Activated T-helper 1 cell treated with anti-CD3 and anti-CD28 coated beads, Interleukin-12 subunit alpha, Interleukin-12 subunit beta, Interleukin-2, Interleukin-4 antibody, amounts not matched to agents 30 ng/mL and 10 ng/mL and 1 ng/mL, durations not matched to agents 14 hours and 24 hours and 36 hours (primary cell): Measurements from ENCODE around the gene FADS2. TPM values are rescaled to one million over a fixed set of nuclear protein-coding genes. Genes with fewer than 3 reads are reported as not detected.

Experiments
- total RNA-seq: library from RNA; stranded (reverse); gene quantifications from 2 replicates; pipeline ENCODE4 v1.2.3, GENCODE V29; 2022

Gene FADS2
- total RNA-seq, 1 donor from 2014 or later = 250 TPM

Other genes with a start within 250 kb of the FADS2 start
- gene SYT7, start 247.2 kb upstream of the FADS2 start, total RNA-seq = 0.32 and 0.44 TPM in 2 replicates
- gene DAGLA, start 147.9 kb upstream of the FADS2 start, total RNA-seq = 0.18 and 0.20 TPM in 2 replicates
- 0.78 and 0.99 TPM in 2 replicates for gene MYRF, start 75.7 kb upstream of the FADS2 start, total RNA-seq
- 164 and 166 TPM in 2 replicates for gene TMEM258, start 35.7 kb upstream of the FADS2 start, total RNA-seq
- gene FEN1, start 35.4 kb upstream of the FADS2 start, total RNA-seq = 147 and 149 TPM in 2 replicates
- 92.3 and 97.7 TPM in 2 replicates for gene FADS1, start 11.3 kb upstream of the FADS2 start, total RNA-seq
- 9.0 and 14.2 TPM in 2 replicates for gene FADS3, start 63.2 kb downstream of the FADS2 start, total RNA-seq
- gene RAB3IL1, start 89.3 kb downstream of the FADS2 start, total RNA-seq = 0.23 and 0.24 TPM in 2 replicates
- 0.29 TPM in 1 of 2 replicates, not detected in the other for gene BEST1, start 122.1 kb downstream of the FADS2 start, total RNA-seq
- gene FTH1, start 139.3 kb downstream of the FADS2 start, total RNA-seq = 566 and 580 TPM in 2 replicates